ENCODE measurements around the gene SF1. TPM values are rescaled to one million over a fixed set of nuclear protein-coding genes. Genes with fewer than 3 reads are reported as not detected.

The SF1 gene
- total and polyA plus RNA-seq, 9 of the 15 experiments (the other 6 are each of a cell fraction or from before 2014, with no cell fraction given): 13.1 to 334 (median 111) TPM

GRCh38 chr11:64724863-64725532 lies 53.3 kb downstream of the SF1 start (continued):
- TF ChIP-seq, protein P1, sequence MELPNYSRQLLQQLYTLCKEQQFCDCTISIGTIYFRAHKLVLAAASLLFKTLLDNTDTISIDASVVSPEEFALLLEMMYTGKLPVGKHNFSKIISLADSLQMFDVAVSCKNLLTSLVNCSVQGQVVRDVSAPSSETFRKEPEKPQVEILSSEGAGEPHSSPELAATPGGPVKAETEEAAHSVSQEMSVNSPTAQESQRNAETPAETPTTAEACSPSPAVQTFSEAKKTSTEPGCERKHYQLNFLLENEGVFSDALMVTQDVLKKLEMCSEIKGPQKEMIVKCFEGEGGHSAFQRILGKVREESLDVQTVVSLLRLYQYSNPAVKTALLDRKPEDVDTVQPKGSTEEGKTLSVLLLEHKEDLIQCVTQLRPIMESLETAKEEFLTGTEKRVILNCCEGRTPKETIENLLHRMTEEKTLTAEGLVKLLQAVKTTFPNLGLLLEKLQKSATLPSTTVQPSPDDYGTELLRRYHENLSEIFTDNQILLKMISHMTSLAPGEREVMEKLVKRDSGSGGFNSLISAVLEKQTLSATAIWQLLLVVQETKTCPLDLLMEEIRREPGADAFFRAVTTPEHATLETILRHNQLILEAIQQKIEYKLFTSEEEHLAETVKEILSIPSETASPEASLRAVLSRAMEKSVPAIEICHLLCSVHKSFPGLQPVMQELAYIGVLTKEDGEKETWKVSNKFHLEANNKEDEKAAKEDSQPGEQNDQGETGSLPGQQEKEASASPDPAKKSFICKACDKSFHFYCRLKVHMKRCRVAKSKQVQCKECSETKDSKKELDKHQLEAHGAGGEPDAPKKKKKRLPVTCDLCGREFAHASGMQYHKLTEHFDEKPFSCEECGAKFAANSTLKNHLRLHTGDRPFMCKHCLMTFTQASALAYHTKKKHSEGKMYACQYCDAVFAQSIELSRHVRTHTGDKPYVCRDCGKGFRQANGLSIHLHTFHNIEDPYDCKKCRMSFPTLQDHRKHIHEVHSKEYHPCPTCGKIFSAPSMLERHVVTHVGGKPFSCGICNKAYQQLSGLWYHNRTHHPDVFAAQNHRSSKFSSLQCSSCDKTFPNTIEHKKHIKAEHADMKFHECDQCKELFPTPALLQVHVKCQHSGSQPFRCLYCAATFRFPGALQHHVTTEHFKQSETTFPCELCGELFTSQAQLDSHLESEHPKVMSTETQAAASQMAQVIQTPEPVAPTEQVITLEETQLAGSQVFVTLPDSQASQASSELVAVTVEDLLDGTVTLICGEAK (IDR thresholded peaks at IDR 0.05): no peak
- TF ChIP-seq, protein P1 (CRISPR knock-in tag; IDR thresholded peaks at IDR 0.05): 0 out of 2 replicates have a peak, but pooled peaks have one; percentile 23
- TF ChIP-seq ZNF584 (CRISPR knock-in tag; IDR thresholded peaks at IDR 0.05; ENCODE audit: low read depth): no peak
- TF ChIP-seq, protein P2, sequence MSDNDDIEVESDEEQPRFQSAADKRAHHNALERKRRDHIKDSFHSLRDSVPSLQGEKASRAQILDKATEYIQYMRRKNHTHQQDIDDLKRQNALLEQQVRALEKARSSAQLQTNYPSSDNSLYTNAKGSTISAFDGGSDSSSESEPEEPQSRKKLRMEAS (CRISPR knock-in tag; IDR thresholded peaks at IDR 0.05): peak; percentile 33; the same call in 1 of the 2 replicates

Data from K562 (cell line).